ENCODE data around the gene SH2D2A. TPM values are rescaled to one million over a fixed set of nuclear protein-coding genes. Genes with fewer than 3 reads are reported as not detected.

Gene SH2D2A
- total RNA-seq, 1 experiment from 2014 or later, result 0.48 TPM

- DNase-seq (ENCODE audit: low read depth), result peak; percentile 14
These were observed 6.7 kb upstream of the SH2D2A start for GRCh38 chr1:156823210-156823790.

GRCh38 chr1:156822680-156823079 is 6.0 kb upstream of the SH2D2A start:
- DNase-seq (ENCODE audit: low read depth), result no peak

GRCh38 chr1:156821801-156822200 is 5.2 kb upstream of the SH2D2A start:
- DNase-seq (ENCODE audit: low read depth), result peak; percentile 64

- no peak for DNase-seq (ENCODE audit: low read depth)
These were observed 656 bp downstream of the SH2D2A start for GRCh38 chr1:156815961-156816422.

GRCh38 chr1:156815307-156815826 is 1.3 kb downstream of the SH2D2A start:
- peak; percentile 85 for DNase-seq (ENCODE audit: low read depth)

- DNase-seq (ENCODE audit: low read depth), result no peak
These were observed 1.9 kb downstream of the SH2D2A start for GRCh38 chr1:156814571-156815260.

GRCh38 chr1:156813750-156814570 is 2.7 kb downstream of the SH2D2A start:
- peak; percentile 29 for DNase-seq (ENCODE audit: low read depth)

- DNase-seq (ENCODE audit: low read depth), result no peak
These were observed 3.4 kb downstream of the SH2D2A start for GRCh38 chr1:156813298-156813697.

- no peak for DNase-seq (ENCODE audit: low read depth)
These were observed 4.2 kb downstream of the SH2D2A start for GRCh38 chr1:156812293-156812990.

GRCh38 chr1:156811168-156811567 is 5.5 kb downstream of the SH2D2A start:
- no peak for DNase-seq (ENCODE audit: low read depth)

- no peak for DNase-seq (ENCODE audit: low read depth)
These were observed 6.8 kb downstream of the SH2D2A start for GRCh38 chr1:156809711-156810366.

- no peak for DNase-seq (ENCODE audit: low read depth)
These were observed 7.4 kb downstream of the SH2D2A start for GRCh38 chr1:156809281-156809680.

GRCh38 chr1:156808186-156809030 is 8.2 kb downstream of the SH2D2A start:
- no peak for DNase-seq (ENCODE audit: low read depth)

GRCh38 chr1:156807627-156808026 is 9.0 kb downstream of the SH2D2A start:
- no peak for DNase-seq (ENCODE audit: low read depth)

- no peak for DNase-seq (ENCODE audit: low read depth)
These were observed 9.9 kb downstream of the SH2D2A start for GRCh38 chr1:156806512-156807440.

- DNase-seq (ENCODE audit: low read depth), result peak; percentile 36
These were observed 10.7 kb downstream of the SH2D2A start for GRCh38 chr1:156805766-156806511.

- peak; percentile 41 for DNase-seq (ENCODE audit: low read depth)
These were observed 11.9 kb downstream of the SH2D2A start for GRCh38 chr1:156804572-156805243.

GRCh38 chr1:156804026-156804425 is 12.6 kb downstream of the SH2D2A start:
- DNase-seq (ENCODE audit: low read depth), result no peak

All from RPMI7951 (cell line).